GM23338 (cell line): ENCODE data around the gene CERK. TPM values are rescaled to one million over a fixed set of nuclear protein-coding genes. Genes with fewer than 3 reads are reported as not detected.

Experiments used
- ATAC-seq: fragments of 200-7000 bp; cut with Tn5 transposase; 3 replicates; pipeline ENCODE4 v1.9.1; 2020
- DNase-seq: peaks from one replicate; pipeline ENCODE4 v3.0.0-alpha.2; 2015; ENCODE audit warnings: low spot score
- H2AFZ ChIP-seq: fragments of 200-600 bp; sonication (generic); 2 replicates; pipeline ENCODE4 v1.8.0; 2016; ENCODE audit warnings: antibody characterized with exemption, mild to moderate bottlenecking, moderate library complexity
- H3F3A ChIP-seq: fragments of 200-600 bp; sonication (generic); replicated peaks from 2 replicates; pipeline ENCODE4 v1.8.0; 2017; ENCODE audit warnings: antibody characterized with exemption, mixed run types, low read depth
- H3K27ac ChIP-seq: fragments of 200-600 bp; sonication (generic); 2 replicates; pipeline ENCODE4 v1.6.1; 2016; ENCODE audit warnings: low read depth
- H3K27me3 ChIP-seq: fragments of 200-600 bp; sonication (generic); 2 replicates; pipeline ENCODE4 v1.8.0; 2016; ENCODE audit warnings: mild to moderate bottlenecking, mixed run types, moderate library complexity; ENCODE audit not compliant: insufficient read depth
- H3K36me3 ChIP-seq: fragments of 200-600 bp; sonication (generic); 2 replicates; pipeline ENCODE4 v1.8.0; 2016; ENCODE audit warnings: mild to moderate bottlenecking; ENCODE audit not compliant: insufficient read depth
- H3K4me1 ChIP-seq: fragments of 200-600 bp; sonication (generic); 2 replicates; pipeline ENCODE4 v1.8.0; 2016; ENCODE audit warnings: mild to moderate bottlenecking, moderate library complexity; ENCODE audit not compliant: insufficient read depth
- H3K4me2 ChIP-seq: fragments of 200-600 bp; sonication (generic); 2 replicates; pipeline ENCODE4 v1.7.1; 2017; ENCODE audit warnings: mixed run types
- H3K4me3 ChIP-seq: fragments of 200-600 bp; sonication (generic); 2 replicates; pipeline ENCODE4 v1.6.1; 2016; ENCODE audit warnings: mixed run types
- H3K79me2 ChIP-seq: fragments of 200-600 bp; sonication (generic); replicated peaks from 2 replicates; pipeline ENCODE4 v1.8.0; 2017; ENCODE audit warnings: mild to moderate bottlenecking; ENCODE audit not compliant: insufficient read depth
- H3K9me2 ChIP-seq: fragments of 200-600 bp; sonication (generic); 2 replicates; pipeline ENCODE4 v1.8.0; 2017; ENCODE audit not compliant: insufficient read depth
- H4K20me1 ChIP-seq: fragments of 200-600 bp; sonication (generic); replicated peaks from 2 replicates; pipeline ENCODE4 v1.8.0; 2017; ENCODE audit warnings: mild to moderate bottlenecking; ENCODE audit not compliant: insufficient read depth
- H3K27ac Mint-ChIP-seq: 2 replicates; pipeline ENCODE4 v1.8.0; 2020; ENCODE audit warnings: inconsistent platforms, mild to moderate bottlenecking, moderate library complexity, mixed read lengths
- H3K27me3 Mint-ChIP-seq: 3 replicates; pipeline ENCODE4 v1.8.0; 2022; ENCODE audit warnings: low read depth, mild to moderate bottlenecking, moderate library complexity, mixed read lengths, inconsistent platforms; ENCODE audit not compliant: insufficient read depth, poor library complexity
- H3K36me3 Mint-ChIP-seq: 3 replicates; pipeline ENCODE4 v1.8.0; 2021; ENCODE audit warnings: low read depth, mild to moderate bottlenecking, inconsistent platforms, moderate library complexity, mixed read lengths
- H3K4me1 Mint-ChIP-seq: 3 replicates; pipeline ENCODE4 v1.8.0; 2020; ENCODE audit warnings: mild to moderate bottlenecking, inconsistent platforms, mixed read lengths
- H3K4me3 Mint-ChIP-seq: 3 replicates; pipeline ENCODE4 v1.8.0; 2021; ENCODE audit warnings: moderate library complexity, mild to moderate bottlenecking, inconsistent platforms, mixed read lengths
- H3K9me3 Mint-ChIP-seq: 3 replicates; pipeline ENCODE4 v1.8.0; 2020; ENCODE audit warnings: moderate library complexity, mild to moderate bottlenecking, inconsistent platforms, mixed read lengths
- CREB1 ChIP-seq: fragments of 250-450 bp; sonication (Bioruptor Pico); IDR thresholded peaks from 2 replicates; pipeline ENCODE4 v1.5.0; 2020; ENCODE audit warnings: low read depth, mild to moderate bottlenecking, moderate library complexity
- CTCF ChIP-seq, 2 experiments: fragments of 200-600 bp in 1 of 2; sonication (generic) in 1 of 2; conservative IDR thresholded peaks; 2 replicates each; pipeline versions ENCODE4 v1.5.1 to v1.6.1; 2016 to 2017; ENCODE audit warnings: antibody characterized with exemption in 2 of 2, low read depth in 2 of 2, mild to moderate bottlenecking in 2 of 2, moderate library complexity in 1 of 2
- ETS1 ChIP-seq: IDR thresholded peaks from 2 replicates; pipeline ENCODE4 v1.6.1; 2016; ENCODE audit warnings: antibody characterized with exemption
- EZH2 ChIP-seq: fragments of 200-600 bp; sonication (generic); IDR thresholded peaks from one replicate; pipeline ENCODE4 v1.8.0; 2017; ENCODE audit warnings: antibody characterized with exemption, mild to moderate bottlenecking, low read depth; ENCODE audit not compliant: unreplicated experiment
- EZH2phosphoT487 ChIP-seq: fragments of 200-600 bp; sonication (generic); IDR thresholded peaks from one replicate; pipeline ENCODE4 v1.8.1; 2018; ENCODE audit warnings: antibody characterized with exemption; ENCODE audit not compliant: unreplicated experiment
- JUNB ChIP-seq: IDR thresholded peaks from one replicate; pipeline ENCODE4 v1.6.1; 2016; ENCODE audit warnings: antibody characterized with exemption; ENCODE audit not compliant: unreplicated experiment
- NANOG ChIP-seq: IDR thresholded peaks from 2 replicates; pipeline ENCODE4 v1.6.1; 2016; ENCODE audit warnings: antibody characterized with exemption, borderline replicate concordance
- ZNF331 ChIP-seq: fragments of 250-450 bp; sonication (Bioruptor Pico); IDR thresholded peaks from 2 replicates; pipeline ENCODE4 v1.5.0; 2020; ENCODE audit warnings: low read depth, mild to moderate bottlenecking, moderate library complexity
- polyA plus RNA-seq: library from polyadenylated mRNA; unstranded; fragments of >200 nt; fragmentation: Nextera tagmentation; extraction: Ambion mirVana; gene quantifications from 2 replicates; pipeline ENCODE4 v1.2.1, GENCODE V29; 2016
- total RNA-seq: library from RNA; depleted of rRNA; stranded (reverse); fragments of >200 nt; shearing (Covaris generic); gene quantifications from 2 replicates; pipeline ENCODE4 v1.2.3, GENCODE V29; 2014
- TF ChIP-seq, protein P1 (sequence below): IDR thresholded peaks from one replicate; pipeline ENCODE4 v1.6.1; 2018; ENCODE audit warnings: antibody characterized with exemption; ENCODE audit not compliant: unreplicated experiment

Gene CERK
- total and polyA plus RNA-seq, 2 experiments from 2014 or later = 12.7 to 62.9 TPM

DNA sequence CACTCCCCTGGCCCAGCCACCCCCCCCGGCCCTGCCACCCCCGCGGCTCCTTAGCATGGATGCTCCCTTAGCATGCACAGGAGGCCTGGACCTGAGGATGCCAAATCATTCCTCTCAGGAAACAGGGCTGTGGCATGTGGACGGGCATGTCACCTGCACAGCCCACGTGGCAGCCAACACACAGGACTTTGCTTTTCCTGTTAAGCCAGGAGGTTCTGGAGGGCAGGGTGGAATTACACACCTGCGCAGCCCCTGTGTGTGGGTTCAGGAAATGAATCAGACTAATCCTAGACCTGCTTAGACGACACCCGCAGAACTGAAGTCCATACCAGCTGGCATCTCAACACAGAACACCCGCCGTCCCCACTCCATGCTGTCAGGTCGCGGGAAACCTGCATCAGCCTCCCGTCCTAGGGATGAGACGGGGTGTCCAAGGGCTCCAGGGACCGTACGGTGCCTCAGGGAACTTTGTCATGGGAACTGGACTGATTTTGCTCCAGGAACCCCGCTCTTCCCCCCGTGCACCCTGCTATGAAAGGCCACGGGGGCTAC, 10.2 kb downstream of the CERK start (continued):
- no peak for TF ChIP-seq CTCF (conservative IDR thresholded peaks at IDR 0.05; ENCODE audit: low read depth in 2 of 2)
- TF ChIP-seq CREB1 (CRISPR knock-in tag) = no peak

GRCh38 chr22:46726986-46727317, 11.1 kb downstream of the CERK start:
- Mint-ChIP-seq H3K27ac (no peak overlapping the region), H3K36me3 (peaks cover 3% of the 10 kb centered on the region; the same call in 1 of the 3 replicates), H3K4me1 (peaks cover 22% of the 10 kb centered on the region), H3K9me3 (no peaks in the 10 kb centered on the region), H3K4me3 (no peak overlapping the region), H3K27me3 (peaks cover 9% of the 10 kb centered on the region)
- H3K27me3 ChIP-seq = no peaks in the 10 kb centered on the region
- no peak overlapping the region for H3K27ac ChIP-seq
- TF ChIP-seq EZH2phosphoT487 = no peak
- no peak for DNase-seq
- H3K4me3 ChIP-seq = no peak overlapping the region
- peaks cover 37% of the 10 kb centered on the region for H3K79me2 ChIP-seq
- no peaks in the 10 kb centered on the region for H3K9me2 ChIP-seq
- H3K4me1 ChIP-seq = no peaks in the 10 kb centered on the region; the same call in 1 of the 2 replicates
- no peaks in the 10 kb centered on the region for H3K36me3 ChIP-seq
- H3F3A ChIP-seq = no peaks in the 10 kb centered on the region
- no peak overlapping the region for H2AFZ ChIP-seq
- H3K4me2 ChIP-seq = no peak overlapping the region
- no peak for ATAC-seq
- H4K20me1 ChIP-seq = peaks cover 6% of the 10 kb centered on the region

- H3K4me3 ChIP-seq = no peak overlapping the region
- no peaks in the 10 kb centered on the region for H3F3A ChIP-seq
- H3K27me3 Mint-ChIP-seq = peaks cover 6% of the 10 kb centered on the region
- peaks cover 3% of the 10 kb centered on the region; the same call in 1 of the 3 replicates for H3K36me3 Mint-ChIP-seq
- H3K27ac ChIP-seq = no peak overlapping the region
- no peaks in the 10 kb centered on the region for H3K27me3 ChIP-seq
- H3K4me1 ChIP-seq = no peaks in the 10 kb centered on the region
- no peaks in the 10 kb centered on the region for H3K9me3 Mint-ChIP-seq
- H2AFZ ChIP-seq = no peak overlapping the region
- H3K36me3 ChIP-seq = no peaks in the 10 kb centered on the region
- peaks cover 6% of the 10 kb centered on the region for H4K20me1 ChIP-seq
- H3K4me3 Mint-ChIP-seq = no peak overlapping the region
- DNase-seq (no peak), ATAC-seq (no peak)
- H3K27ac Mint-ChIP-seq = no peak overlapping the region
- no peak overlapping the region for H3K4me2 ChIP-seq
- peaks cover 36% of the 10 kb centered on the region for H3K79me2 ChIP-seq
- H3K9me2 ChIP-seq = no peaks in the 10 kb centered on the region
- peaks cover 17% of the 10 kb centered on the region for H3K4me1 Mint-ChIP-seq
- TF ChIP-seq CTCF (conservative IDR thresholded peaks at IDR 0.05; ENCODE audit: low read depth in 2 of 2) = no peak
- no peak for TF ChIP-seq CREB1 (CRISPR knock-in tag)
- TF ChIP-seq ETS1 = no peak
- no peak for TF ChIP-seq EZH2phosphoT487
- no peak for TF ChIP-seq JUNB
- no peak for TF ChIP-seq EZH2
- TF ChIP-seq NANOG = no peak
- TF ChIP-seq, protein P1, sequence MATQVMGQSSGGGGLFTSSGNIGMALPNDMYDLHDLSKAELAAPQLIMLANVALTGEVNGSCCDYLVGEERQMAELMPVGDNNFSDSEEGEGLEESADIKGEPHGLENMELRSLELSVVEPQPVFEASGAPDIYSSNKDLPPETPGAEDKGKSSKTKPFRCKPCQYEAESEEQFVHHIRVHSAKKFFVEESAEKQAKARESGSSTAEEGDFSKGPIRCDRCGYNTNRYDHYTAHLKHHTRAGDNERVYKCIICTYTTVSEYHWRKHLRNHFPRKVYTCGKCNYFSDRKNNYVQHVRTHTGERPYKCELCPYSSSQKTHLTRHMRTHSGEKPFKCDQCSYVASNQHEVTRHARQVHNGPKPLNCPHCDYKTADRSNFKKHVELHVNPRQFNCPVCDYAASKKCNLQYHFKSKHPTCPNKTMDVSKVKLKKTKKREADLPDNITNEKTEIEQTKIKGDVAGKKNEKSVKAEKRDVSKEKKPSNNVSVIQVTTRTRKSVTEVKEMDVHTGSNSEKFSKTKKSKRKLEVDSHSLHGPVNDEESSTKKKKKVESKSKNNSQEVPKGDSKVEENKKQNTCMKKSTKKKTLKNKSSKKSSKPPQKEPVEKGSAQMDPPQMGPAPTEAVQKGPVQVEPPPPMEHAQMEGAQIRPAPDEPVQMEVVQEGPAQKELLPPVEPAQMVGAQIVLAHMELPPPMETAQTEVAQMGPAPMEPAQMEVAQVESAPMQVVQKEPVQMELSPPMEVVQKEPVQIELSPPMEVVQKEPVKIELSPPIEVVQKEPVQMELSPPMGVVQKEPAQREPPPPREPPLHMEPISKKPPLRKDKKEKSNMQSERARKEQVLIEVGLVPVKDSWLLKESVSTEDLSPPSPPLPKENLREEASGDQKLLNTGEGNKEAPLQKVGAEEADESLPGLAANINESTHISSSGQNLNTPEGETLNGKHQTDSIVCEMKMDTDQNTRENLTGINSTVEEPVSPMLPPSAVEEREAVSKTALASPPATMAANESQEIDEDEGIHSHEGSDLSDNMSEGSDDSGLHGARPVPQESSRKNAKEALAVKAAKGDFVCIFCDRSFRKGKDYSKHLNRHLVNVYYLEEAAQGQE = no peak
- TF ChIP-seq ZNF331 (CRISPR knock-in tag) = no peak
These were observed 11.7 kb downstream of the CERK start for GRCh38 chr22:46726066-46726985.
